Stimulated activated CD4-positive, alpha-beta T cell treated with anti-CD3 and anti-CD28 coated beads, Interleukin-15, amount 100 ng/mL, for 48 hours (primary cell): ENCODE data around the gene PRDM1.

Source experiments
- DNase-seq, 2 donors: peaks; one replicate each; pipeline ENCODE4 v3.0.0-alpha.2; 2020; ENCODE audit warnings: low read depth in 2 of 2

PRDM1 gene

DNA sequence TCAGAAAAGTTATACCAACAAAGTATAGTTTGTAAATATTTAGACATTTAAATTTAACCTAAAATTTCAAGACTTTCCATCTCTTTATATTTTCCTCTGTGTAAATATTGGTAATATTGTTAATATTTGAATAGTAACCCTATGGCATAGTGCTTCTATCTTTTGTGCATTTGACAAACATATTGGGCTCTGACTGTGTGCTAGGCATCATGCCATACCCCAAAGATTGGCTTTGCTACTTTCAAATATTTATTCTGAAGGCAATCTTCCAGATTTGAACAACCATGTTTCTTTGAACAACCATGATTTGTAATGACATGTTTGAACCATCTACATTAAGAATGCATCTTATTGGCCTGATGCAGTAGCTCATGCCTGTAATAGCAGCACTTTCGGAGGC is 15.5 kb upstream of the PRDM1 start:
- DNase-seq: no peak

DNA sequence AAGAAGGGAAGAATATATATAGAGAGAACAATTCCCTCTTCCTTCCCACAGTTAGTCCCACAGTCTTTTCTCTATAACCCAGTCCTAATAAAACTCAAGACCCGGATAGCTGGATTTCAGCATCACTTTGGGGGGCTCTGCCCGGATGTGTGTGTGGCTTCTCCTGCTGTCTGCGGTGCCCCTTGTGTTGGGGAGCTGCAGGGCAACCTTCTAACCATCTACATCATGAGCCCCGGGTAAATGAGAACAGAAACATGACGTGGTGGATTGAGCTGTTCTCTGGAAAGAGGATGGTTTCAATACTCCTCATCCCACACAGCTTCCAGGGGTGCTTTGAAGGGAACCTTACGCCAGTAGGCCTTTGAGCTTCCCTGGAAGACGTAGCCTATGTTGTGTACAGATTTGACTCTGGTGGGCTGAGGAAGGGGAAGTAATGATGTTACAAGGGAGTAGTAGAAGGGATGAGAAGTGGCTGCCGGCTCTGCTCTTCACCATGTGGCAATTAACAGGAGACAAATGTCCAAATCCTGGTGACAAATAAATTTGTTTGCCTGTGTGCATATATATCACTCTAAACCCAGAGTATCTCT is 13.5 kb upstream of the PRDM1 start:
- no peak for DNase-seq

DNA sequence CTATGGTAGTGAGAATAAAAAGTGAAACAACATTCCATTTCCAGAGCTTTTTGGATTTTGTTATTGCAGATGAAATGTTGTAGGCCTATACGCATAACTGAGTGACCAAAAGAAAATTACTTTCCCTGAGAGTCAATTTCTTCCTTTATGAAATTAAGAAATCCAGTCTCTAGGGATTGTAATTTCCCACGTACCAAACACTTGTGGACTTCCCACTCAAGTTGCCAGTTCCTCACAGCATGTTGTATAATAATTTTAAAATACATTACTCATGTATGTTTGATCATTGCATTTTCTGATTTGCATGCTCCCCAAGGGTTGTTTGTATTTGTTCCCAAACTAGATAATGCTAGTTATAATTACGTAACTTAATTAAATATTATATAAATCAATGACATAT is 12.0 kb upstream of the PRDM1 start:
- DNase-seq: no peak

DNA sequence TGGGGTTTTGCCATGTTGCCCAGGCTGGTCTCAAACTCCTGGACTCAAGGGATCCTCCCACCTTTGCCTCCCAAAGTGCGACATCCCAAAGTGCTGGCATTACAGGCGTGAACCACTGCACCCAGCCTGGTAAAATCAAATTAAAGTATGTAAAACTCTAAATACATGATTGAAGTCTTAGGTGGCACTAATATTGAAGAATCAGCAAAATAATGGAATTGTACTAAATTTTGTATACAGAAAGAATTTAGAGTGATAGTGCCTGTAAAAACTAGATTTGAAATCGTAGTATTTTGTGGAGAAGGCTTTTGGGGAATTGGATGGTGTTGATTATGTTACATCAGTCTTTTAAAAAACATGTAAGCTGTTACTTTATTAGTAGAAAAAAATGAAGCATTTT is 10.0 kb upstream of the PRDM1 start:
- DNase-seq: no peak

DNA sequence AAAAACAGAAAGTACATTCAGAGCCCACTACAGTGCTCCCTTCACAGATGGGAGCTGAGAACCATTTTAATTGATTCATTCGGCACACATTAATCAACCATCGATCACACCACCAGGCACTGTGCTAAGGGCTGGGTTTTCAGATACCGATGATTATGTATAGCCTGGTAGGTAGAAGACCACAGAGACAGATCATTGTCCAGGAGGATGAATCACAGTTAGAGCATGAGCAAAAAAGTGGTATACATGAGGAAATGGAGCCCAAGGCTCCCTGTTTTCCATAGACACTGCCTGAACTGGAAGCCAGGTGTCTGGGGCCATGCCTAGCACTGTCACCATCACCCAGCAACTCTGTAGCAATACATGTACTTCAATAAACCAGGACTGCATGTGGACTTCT is 9.0 kb upstream of the PRDM1 start:
- DNase-seq: no peak

DNA sequence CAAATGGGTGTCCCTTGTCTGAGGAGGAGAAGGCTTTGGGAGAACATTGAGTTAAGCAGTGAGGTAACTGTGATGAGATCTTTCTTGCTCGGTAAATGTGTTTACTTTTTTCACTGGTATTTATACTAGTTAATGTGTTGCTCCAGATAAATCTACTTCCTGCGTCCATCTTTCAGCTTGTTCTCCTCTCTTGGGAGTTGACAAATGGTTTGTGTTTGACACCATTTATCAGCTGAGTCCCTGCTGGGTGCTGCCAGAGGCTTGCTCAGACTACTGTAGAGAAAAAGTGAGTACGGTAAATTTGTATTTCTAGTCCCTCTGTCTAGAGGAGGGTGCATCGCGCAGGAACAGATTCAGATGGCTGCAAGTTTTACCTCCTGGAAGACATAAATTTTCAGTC is 8.3 kb upstream of the PRDM1 start:
- DNase-seq: no peak

DNA sequence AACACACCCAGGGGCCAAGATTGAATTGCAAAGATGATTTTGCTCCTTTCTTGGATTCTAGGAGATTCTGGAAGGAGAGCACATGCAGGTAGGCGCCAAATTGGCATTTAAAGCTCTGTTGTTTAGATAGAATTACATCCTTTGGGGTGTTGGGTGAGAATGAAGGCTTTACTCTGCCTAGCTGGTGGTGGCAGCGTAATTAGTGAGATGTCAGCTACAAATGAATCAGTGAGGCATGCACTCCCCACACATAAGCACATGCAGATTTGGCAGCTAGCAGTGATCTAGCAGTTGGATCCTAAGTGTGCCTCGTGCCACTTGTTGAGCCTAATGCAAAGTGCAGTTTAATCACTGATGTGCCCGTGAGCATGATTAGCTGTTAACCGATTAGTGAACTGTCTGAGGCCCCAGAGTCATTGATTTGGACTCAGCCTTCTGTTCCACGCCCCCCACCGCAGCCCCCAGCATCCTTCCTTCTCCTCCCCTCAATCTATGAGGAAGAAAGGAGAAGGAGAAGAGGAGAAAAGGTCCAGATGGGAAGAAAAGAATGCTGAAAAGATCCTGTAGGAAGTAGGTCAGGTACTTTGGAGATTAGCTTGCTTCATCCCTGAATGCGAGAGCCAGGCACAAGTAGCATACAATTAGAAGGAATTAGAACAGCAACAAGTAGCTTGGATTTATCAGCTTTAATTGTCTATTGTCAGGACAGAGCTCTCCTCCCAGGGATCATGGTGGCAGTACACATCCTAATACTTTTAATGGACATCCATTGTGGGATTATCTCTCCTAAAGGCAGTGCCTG is 6.0 kb upstream of the PRDM1 start:
- DNase-seq: no peak

DNA sequence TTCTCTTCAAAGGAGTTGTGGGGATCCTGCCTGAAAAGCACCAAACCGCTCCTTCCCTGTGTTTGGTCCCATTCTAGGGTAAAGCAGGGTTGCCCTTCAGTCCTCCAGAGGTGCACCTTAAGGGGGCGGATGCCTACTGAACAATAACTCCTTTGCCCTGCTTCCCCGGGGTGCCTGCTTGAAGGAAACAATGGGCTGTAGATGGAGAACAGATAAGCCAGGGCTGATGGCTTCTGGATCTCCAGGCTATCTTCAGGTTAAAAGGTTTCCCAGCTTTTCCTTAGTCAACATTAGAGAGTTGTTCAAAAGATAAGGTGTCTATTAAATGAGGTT is 5.4 kb upstream of the PRDM1 start:
- DNase-seq: no peak

DNA sequence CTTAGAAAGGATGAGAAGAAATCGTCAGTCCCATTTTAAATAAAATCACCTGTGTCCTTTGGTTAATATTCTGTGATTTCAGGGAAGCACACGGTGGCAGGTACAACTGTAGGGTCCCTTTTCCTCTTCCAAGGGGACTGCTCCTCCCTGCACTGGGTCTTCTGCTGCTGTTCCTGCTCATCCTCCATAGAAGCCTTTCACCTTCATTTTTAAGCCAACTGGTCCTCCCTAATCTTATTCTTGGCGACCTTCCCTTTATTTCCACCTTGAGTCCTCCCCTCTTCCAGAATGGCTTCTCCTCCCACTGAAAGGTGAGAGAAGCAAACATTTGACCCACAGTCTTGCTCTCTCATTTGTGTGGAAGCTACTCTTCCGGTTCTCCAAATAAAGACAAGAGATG is 4.4 kb upstream of the PRDM1 start:
- no peak for DNase-seq

DNA sequence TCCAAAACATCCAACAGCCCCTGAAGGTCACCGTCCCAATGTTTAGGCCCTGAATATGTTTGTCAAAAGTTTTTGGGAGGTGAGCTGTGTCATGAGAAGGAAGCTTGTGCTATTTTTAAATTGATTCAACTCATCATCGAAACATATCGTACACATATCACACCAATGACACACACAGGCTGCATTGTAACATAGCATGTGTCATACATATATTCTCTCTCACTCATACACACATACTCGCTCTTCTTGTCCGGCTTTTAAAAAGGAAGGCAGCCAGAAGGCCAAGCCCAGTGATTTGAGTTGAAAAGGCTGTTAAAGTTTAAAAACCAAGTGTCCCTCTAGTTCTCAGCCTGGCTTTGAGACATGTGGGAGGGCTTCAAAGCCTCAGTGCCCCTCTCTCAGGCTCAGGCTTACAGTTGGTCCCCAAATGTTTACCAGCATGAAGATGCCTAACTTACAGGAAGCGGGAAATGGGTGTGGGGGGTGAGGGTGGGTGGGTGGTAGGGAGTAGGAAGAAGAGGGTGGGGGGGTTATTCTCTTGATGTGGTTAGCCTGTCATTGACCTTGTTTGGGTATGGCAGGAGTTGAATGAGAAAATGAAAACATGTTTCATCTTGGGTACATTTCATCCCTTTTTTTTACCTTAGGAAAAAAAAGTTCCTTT is 3.3 kb upstream of the PRDM1 start:
- DNase-seq: no peak

DNA sequence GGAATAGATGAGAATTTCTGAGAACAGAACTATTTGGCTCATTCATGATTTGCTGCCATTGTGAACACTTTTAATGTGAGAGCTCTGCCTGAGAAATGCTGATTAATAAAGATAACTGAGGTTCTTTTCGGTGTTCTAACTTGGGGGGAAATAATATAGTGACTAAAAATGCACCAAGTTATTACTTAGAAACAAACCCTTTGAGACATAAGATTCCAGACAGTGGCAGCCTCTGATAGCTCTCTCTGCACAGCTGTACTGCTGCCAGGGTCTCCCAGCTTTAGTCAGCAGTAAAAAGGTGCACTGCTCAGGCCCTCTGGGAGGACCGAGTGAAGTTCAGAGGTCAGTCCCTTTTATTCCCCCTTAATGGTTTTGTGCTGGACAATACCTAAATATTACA is 2.5 kb upstream of the PRDM1 start:
- no peak for DNase-seq

DNA sequence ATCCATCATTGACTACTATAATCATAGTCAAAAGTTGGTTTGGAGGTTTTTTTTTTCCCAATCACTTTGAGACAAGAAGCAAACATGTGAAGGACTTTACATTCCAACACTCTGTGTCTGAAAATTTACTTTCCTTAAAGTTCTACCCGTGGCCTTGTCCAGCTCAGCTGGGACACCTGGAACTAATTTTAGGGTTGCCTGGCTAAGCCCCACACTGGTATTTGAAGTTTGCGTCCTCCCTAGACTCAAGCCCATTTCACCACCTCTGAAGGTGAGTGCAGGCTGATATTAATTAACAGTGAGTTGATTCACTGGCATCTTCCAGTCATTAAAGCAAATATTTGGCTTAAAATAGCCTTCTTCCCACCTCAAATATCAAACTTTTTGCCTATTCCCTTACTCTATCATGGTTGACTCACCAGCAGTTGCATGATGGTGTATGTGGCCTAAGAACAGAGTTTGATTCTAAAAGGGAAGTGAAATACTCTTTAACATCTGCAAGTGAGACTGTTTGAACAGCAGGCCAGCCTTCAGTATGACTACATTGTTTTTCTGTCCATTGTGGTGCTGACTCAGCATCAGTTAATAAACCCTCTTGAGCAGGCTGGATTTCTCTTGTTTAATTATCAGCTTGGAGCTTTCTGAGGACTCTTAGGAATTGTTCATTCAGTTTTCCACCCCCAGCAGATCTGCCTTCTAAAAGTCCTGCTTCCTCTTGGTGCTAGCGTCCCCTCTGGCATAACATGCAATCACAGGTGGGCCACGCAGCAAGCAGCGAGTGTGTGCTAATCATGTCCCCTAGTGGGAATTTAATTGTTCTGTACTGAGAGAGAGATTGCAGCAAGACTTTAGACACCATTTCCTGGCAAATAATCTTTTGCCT is 1.8 kb upstream of the PRDM1 start:
- DNase-seq: no peak

DNA sequence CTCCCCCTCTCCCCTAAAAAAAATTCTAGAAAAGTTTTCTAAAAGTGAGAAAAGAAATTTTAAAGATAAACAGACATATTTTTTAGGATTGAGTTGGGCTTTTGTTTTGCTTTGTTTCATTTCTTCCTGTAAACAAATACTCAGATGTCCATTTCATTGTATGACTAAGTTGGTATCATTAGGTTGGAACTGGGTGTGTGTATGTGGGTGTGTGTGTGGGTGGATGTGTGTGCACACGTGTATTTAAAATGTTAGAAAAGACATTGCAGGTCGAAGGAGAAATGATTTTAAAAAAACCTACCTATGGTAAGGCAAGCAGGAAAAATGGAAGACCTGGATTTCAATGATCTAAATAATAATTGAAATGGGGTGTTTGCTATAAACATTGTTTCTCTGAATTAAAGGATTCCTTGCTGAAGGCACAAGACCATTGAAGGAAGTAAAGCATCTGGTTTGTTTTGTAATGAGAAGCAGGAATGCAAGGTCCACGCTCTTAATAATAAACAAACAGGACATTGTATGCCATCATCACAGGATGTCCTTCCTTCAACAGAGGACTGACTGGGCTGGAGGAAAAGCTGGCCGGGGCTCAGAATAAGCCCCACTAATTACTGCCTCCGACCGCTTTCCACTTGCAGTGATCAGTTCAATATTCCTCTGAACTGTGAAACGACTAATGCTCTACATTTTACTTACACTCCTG is 996 bp upstream of the PRDM1 start:
- no peak for DNase-seq

DNA sequence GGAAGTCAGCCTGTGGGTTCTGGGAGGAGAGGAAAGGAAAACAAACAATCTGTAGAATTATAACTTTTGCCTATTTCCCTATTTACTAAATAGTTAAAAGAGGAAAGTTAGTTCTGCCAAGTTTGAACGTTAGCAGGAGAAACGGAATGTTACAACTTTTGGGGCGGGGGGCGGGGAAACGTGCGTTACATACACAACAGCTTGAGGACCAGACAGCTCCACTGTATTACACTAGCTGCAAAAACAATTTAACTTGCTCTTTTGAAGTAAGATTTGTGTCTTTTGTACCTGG is 498 bp upstream of the PRDM1 start:
- no peak for DNase-seq

DNA sequence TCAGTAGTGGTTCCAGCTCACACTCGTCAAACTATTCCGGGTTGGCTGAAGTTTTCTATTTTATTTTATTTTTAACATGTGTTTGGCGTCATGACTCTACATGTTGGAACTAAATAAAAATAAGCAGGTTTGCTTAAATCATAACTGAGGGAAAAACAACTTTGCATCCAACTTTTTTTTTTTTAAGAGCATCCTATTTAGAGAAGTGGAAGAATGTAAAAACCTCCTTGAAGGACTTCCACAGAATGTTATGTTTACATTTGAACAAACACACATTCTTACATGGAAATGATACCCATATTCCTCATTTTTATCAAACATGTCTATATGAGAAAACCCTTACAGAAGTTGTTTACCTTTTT is 659 bp downstream of the PRDM1 start:
- DNase-seq: no peak

DNA sequence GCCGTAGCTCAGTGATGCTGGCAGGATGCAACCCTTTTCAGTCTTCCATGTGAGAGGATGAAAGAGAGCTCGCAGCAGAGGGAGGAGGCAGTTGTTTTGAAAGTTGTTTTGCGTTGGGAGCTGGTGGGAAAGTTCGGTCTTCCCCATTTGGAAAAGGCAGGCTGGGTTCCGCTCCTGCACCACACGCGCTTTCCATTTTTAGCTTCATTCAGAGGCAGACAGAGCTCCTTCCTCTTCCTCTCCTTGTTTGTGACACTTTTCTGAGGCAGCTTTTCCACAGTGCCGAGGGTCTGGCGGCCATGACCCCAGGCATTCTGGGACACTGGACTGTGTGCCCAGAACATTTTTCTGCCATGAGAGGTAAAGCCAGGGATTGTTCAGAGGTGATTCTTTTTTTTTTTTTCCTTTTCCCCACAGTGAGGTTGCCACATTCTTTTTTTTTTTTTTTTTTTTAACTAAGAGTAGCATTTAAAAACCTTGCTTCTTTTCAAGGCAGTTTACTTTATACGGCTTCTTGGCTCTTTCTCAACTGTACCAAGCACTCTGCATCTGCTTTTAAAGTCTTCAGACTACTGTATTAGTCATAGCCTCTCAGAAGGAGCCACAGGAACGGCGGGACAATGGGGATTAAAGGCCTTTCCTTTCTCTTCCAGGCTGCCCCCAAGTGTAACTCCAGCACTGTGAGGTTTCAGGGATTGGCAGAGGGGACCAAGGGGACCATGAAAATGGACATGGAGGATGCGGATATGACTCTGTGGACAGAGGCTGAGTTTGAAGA is 1.6 kb downstream of the PRDM1 start:
- no peak for DNase-seq

DNA sequence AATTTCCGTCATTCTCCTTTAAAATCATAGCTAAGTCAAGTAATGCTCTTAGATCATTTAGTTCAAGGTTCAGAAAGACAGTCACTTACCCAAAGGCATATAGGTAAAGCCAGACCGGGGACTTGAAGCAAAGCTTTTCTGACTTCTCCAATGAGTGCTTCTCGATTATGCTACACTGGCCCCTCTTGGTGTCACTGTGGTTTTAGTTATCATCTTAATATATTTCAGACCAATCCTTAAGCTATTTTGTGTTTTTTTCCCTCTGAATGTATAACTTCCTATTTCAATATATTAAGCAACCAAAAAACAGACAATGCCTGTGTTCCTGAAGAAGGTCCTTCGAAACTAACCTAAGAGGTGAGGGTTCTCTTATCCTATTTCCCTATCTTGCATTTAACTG is 3.9 kb downstream of the PRDM1 start:
- no peak for DNase-seq

DNA sequence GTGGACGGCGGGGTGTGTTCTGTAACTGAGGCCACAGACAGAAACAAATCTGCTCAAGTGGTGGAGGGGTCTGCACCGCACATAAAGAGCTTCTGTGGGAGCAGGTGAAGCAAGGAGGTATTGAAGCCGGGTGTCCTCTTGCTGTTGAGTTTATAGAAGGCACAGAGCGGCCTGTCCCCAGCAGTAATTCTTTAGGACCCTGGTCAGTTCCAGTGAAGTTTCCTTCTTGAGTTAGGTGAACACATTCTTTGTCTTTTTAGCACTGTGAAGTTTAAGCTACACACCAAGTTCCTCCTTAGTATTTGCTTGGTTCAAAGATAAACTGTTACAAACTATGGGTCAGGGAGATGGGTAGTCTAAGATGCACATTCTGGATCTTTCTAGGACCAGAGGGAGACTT is 6.1 kb downstream of the PRDM1 start:
- DNase-seq: no peak

DNA sequence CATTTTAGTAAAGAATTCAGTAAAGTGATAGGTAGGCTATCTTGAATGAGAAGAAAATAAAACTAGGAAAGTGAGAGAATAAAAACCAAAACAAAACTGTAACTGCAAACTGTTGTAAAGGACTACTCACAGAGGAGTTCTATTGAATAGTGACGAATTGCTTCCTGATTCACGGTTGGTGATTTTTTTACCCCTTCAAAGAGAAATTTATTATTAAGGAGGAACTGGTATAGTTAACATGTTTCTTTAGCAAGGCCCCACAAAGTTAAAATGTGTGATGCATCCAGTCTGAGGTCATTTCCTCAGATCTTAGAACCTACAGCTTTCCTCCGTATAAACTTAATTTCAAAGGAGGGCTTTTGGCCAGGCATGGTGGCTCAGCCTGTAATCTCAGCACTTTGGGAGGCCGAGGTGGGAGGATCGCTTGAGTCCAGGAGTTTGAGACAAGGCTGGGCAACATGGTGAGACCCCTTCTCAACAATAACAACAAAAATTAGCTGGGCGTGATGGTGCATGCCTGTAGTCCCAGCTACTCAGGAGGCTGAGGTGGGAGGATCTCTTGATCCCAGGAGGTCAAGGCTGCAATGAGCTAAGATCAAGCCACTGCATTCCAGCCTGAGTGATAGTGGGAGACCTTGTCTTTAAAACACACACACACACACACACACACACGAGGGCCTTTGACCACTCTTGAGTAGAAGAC is 8.3 kb downstream of the PRDM1 start:
- no peak for DNase-seq

DNA sequence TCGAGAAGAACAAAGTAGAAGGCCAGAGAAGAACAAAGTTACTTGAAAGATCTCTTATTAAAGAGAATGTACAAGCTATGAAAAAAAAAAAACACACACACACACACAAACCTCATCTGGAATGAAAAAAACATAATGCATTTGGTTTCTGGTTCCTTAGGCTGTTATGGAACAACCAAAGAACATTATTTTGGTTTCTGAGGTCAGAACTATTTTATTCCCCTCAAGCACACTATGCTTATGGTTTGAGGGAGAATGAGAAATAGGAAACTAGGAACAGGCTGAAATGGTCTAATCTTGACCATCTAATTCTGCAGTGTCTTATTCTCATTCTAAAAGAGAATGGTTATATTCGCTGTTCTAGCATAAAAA is 8.8 kb downstream of the PRDM1 start:
- DNase-seq: no peak
